Measurements from ENCODE around the gene PRAC1. TPM values are rescaled to one million over a fixed set of nuclear protein-coding genes. Genes with fewer than 3 reads are reported as not detected.

PRAC1 gene
- total RNA-seq, 1 experiment from 2014 or later = not detected

DNA sequence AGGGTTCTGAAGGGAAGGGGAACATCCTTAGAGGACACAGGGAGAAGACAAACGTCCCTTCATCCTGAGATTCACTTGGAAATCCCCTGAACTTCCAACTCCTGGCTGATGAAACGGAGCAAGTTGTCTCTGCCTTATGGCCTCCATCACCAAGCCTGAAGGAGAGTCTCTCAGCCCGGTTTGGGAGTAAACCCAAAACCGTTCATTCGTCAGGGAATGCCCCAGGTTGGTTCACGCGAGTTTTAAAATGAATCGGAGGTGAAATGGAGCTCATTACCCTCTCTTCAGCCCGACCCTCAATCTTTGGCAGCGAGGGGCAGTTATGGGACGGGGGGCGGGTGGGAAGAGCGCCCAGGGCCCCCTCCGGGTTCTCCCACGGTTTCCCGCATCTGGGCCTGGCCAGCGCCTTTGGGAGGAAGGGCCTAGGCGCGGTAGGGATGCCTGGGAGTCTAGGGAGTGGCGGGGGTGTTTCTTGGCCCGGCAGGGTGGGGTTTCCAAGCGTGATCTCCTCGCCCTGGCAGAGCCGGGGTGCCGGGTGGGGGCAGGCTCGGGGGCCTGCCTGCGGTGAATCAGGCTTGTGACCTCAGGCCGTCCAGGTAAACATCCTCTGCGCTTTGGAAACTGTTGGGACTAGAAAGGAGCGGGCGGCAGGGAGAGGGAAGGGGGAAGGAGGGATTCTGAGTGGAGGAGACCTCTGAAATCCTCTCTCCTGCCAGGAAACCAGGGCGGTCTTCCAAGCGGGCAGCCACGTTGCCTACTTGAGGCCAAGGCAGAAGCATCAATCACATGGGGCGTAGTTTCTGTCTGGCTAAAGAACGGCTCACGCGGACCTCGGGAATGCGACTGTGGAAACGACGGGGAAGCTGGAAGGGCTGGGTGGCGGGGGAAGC lies 30.3 kb upstream of the PRAC1 start:
- Histone ChIP-seq H3K79me2 (ENCODE audit: low read depth) (no peaks in the 10 kb centered on the region), H3K27me3 (ENCODE audit: insufficient read depth, low read depth) (peaks cover 97% of the 10 kb centered on the region), H3F3A (ENCODE audit: insufficient read depth, low read depth) (no peaks in the 10 kb centered on the region), H3K9me2 (ENCODE audit: insufficient read depth) (no peaks in the 10 kb centered on the region), H2AFZ (no peak overlapping the region), H3K36me3 (ENCODE audit: low read depth) (no peaks in the 10 kb centered on the region), H3K4me1 (replicated peaks; ENCODE audit: insufficient read depth) (no peaks in the 10 kb centered on the region), H3K27ac (no peak overlapping the region), H3K4me3 (no peak overlapping the region), H4K20me1 (ENCODE audit: insufficient read depth) (no peaks in the 10 kb centered on the region), H3K4me2 (no peak overlapping the region), H3K9me3 (ENCODE audit: insufficient read depth, low read depth) (no peaks in the 10 kb centered on the region)
- POLR2A ChIA-PET (ENCODE audit: unreplicated experiment) = no interaction called here
- TF ChIP-seq, protein P1, sequence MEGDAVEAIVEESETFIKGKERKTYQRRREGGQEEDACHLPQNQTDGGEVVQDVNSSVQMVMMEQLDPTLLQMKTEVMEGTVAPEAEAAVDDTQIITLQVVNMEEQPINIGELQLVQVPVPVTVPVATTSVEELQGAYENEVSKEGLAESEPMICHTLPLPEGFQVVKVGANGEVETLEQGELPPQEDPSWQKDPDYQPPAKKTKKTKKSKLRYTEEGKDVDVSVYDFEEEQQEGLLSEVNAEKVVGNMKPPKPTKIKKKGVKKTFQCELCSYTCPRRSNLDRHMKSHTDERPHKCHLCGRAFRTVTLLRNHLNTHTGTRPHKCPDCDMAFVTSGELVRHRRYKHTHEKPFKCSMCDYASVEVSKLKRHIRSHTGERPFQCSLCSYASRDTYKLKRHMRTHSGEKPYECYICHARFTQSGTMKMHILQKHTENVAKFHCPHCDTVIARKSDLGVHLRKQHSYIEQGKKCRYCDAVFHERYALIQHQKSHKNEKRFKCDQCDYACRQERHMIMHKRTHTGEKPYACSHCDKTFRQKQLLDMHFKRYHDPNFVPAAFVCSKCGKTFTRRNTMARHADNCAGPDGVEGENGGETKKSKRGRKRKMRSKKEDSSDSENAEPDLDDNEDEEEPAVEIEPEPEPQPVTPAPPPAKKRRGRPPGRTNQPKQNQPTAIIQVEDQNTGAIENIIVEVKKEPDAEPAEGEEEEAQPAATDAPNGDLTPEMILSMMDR (conservative IDR thresholded peaks at IDR 0.05) = no peak
- TF ChIP-seq EZH2 (IDR thresholded peaks at IDR 0.05; ENCODE audit: low read depth) = no peak
- CTCF ChIA-PET = no interaction called here
- intact Hi-C loops (cut with micrococcal nuclease; ENCODE audit: unreplicated experiment) = no loop called here
- no peak for DNase-seq
- BruUV-seq (replicated peaks) = no TSS peak

DNA sequence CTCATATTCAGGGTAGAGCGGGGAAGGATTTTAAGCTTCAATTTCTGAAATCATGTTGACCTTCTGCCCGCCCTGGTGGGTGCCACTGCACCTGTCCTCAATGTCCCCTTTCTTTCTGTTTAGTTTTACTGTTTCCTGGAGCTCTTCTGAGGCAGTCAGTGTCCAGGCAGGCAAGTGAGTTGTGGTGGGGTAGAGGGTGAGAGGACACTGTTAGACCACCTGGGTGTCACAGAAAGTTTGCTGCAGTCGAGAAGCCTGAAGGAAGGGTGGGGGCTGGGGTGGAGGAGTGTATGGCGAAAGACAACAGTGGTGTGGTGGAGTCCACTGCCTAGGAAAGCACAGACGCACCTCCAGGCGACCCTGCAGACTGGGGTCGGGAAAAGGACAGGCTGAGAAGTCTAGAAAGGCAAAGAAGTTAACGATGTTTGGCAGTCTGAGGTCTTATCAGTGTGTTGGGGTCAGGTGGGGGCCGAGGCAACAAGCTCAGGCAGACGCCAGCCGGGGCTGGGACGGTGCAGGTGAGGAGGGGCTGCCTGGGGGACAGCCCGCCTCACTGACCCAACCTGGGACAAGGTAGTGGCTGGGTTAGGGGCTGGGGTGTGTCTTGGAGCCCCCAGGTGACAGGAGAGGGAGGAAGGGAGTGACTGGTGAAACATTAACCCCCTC lies 29.5 kb upstream of the PRAC1 start:
- no peak overlapping the region for H3K4me2 ChIP-seq
- no peak for TF ChIP-seq EZH2 (IDR thresholded peaks at IDR 0.05; ENCODE audit: low read depth)
- TF ChIP-seq, protein P1 (conservative IDR thresholded peaks at IDR 0.05) = no peak
- no peaks in the 10 kb centered on the region for H3K9me3 ChIP-seq (ENCODE audit: insufficient read depth, low read depth)
- no peaks in the 10 kb centered on the region for H3K79me2 ChIP-seq (ENCODE audit: low read depth)
- ChIA-PET CTCF (interaction anchor here (0.9 kb wide), 1 partner anchor 127 kb away, joined by 6 read pairs; no protein-coding TSS in a partner anchor), POLR2A (ENCODE audit: unreplicated experiment) (no interaction called here)
- BruUV-seq (replicated peaks) = no TSS peak
- no peaks in the 10 kb centered on the region for H3K36me3 ChIP-seq (ENCODE audit: low read depth)
- H3K27me3 ChIP-seq (ENCODE audit: insufficient read depth, low read depth) = peaks cover 97% of the 10 kb centered on the region
- no peak for DNase-seq
- intact Hi-C loops (cut with micrococcal nuclease; ENCODE audit: unreplicated experiment) = no loop called here
- H3K9me2 ChIP-seq (ENCODE audit: insufficient read depth) = no peaks in the 10 kb centered on the region
- H3K4me1 ChIP-seq (replicated peaks; ENCODE audit: insufficient read depth) = no peaks in the 10 kb centered on the region
- no peak overlapping the region for H2AFZ ChIP-seq
- no peaks in the 10 kb centered on the region for H4K20me1 ChIP-seq (ENCODE audit: insufficient read depth)
- H3K27ac ChIP-seq = no peak overlapping the region
- H3K4me3 ChIP-seq = no peak overlapping the region
- H3F3A ChIP-seq (ENCODE audit: insufficient read depth, low read depth) = no peaks in the 10 kb centered on the region

DNA sequence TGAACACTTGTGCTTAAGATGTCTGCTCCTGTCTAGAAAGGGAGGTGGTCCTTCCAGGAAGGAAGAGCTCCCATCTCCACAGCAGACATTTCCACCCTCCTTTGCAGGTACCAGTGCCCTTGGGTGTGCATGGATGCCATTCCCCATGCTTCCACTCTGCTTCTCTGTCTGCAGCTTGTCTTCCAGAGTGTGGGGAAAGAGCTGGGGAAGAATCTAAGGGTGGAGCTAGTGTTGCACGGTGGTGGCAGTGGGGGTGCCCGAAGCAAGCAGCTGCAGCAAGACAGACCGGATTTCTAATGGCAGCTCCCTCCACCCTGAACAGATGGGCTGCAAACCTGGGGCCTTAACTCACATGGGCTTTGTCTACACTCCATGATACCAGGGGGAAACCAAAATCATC lies 28.9 kb upstream of the PRAC1 start:
- Histone ChIP-seq H3K4me3 (no peak overlapping the region), H2AFZ (no peak overlapping the region), H3K9me2 (ENCODE audit: insufficient read depth) (no peaks in the 10 kb centered on the region), H3K9me3 (ENCODE audit: insufficient read depth, low read depth) (no peaks in the 10 kb centered on the region), H3K4me1 (replicated peaks; ENCODE audit: insufficient read depth) (no peaks in the 10 kb centered on the region), H3K4me2 (no peak overlapping the region), H3K27me3 (ENCODE audit: insufficient read depth, low read depth) (peaks cover 98% of the 10 kb centered on the region), H3K79me2 (ENCODE audit: low read depth) (no peaks in the 10 kb centered on the region), H3K27ac (no peak overlapping the region), H3K36me3 (ENCODE audit: low read depth) (no peaks in the 10 kb centered on the region), H3F3A (ENCODE audit: insufficient read depth, low read depth) (no peaks in the 10 kb centered on the region), H4K20me1 (ENCODE audit: insufficient read depth) (no peaks in the 10 kb centered on the region)
- POLR2A ChIA-PET (ENCODE audit: unreplicated experiment) = interaction anchor here (0.6 kb wide), 1 partner anchor 80 kb away, joined by 5 read pairs; the partner anchor contains the start of gene CALCOCO2
- BruUV-seq (replicated peaks) = no TSS peak
- CTCF ChIA-PET = interaction anchor here (0.9 kb wide), 1 partner anchor 128 kb away, joined by 6 read pairs; no protein-coding TSS in a partner anchor
- TF ChIP-seq, protein P1 (conservative IDR thresholded peaks at IDR 0.05) = no peak
- TF ChIP-seq EZH2 (IDR thresholded peaks at IDR 0.05; ENCODE audit: low read depth) = no peak
- intact Hi-C loops (cut with micrococcal nuclease; ENCODE audit: unreplicated experiment) = no loop called here
- DNase-seq = no peak
